HG03354 (cell line): ENCODE results near the gene FBL.
"Not testable (repeated sequence)": the region's sequence is repeated elsewhere in the genome, so short reads cannot be mapped to it uniquely, and the experiment has no call there.

Experiments
- ATAC-seq: cut with Tn5 transposase; IDR thresholded peaks from one replicate; pipeline ENCODE4 v1.9.1; 2021; ENCODE audit warnings: mild to moderate bottlenecking; ENCODE audit not compliant: unreplicated experiment, poor library complexity, severe bottlenecking

Gene FBL

GRCh38 chr19:39877982-39878381 lies 31.8 kb upstream of the FBL start:
- not testable (repeated sequence) for ATAC-seq

DNA sequence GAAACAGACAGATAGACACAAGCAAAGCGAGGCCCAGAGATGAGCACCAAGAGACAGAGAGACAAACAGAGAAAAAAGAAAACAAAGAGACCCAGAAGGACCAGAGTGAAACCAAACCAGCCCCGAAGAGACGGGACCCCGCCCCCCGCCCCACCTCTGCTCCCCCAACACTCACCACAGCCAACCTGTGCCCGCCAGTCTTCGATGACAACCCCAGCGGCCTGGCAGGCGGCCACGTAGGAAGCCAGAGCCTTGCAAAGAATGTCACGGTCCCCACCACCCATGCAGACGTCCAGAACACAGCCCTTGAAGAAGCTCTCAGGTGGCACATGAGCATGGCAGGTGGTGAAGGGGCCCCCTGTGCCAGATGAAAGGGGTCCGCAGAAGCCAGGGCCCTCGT lies 31.3 kb upstream of the FBL start:
- not testable (repeated sequence) for ATAC-seq

DNA sequence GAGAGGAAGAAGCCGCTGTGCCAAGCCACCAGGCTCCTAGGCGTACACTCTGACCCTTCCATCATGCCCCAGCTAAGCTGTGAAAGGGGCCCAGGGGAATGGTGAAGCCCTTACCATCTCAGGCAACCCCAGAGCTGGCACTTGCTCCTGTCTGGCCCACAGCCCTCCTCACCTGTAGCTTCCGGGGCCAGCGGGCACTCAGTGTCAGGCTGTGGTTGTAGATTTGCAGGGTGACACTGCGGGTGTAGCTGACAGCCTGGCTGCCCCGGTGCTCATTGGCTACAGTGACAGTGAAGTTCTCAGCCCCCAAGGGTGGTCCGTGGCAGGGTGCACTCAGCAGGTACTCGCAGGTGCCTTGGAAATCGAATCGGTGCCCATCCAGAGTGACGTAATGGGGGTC lies 30.3 kb upstream of the FBL start:
- ATAC-seq: not testable (repeated sequence)

GRCh38 chr19:39875401-39875864 lies 29.3 kb upstream of the FBL start:
- ATAC-seq: not testable (repeated sequence)

DNA sequence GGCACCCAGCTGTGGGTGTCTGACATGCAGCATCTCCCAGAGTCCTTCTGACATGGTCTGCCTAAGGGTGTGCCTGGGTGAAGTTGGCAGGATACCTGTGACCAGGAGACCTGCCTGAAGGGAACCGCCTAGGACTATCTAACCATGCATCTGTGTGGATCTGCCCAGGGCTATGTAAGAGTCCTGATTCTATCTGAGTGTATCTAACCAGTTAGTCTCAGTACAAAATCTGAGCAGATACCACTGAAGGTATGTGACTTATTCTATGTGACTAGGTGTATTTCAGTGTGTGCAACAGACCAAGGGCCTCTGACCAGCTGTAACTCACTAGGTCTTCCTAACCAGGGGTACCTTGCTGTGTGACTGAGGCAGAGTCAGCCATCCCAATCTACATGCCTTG lies 28.2 kb upstream of the FBL start:
- ATAC-seq: no peak

DNA sequence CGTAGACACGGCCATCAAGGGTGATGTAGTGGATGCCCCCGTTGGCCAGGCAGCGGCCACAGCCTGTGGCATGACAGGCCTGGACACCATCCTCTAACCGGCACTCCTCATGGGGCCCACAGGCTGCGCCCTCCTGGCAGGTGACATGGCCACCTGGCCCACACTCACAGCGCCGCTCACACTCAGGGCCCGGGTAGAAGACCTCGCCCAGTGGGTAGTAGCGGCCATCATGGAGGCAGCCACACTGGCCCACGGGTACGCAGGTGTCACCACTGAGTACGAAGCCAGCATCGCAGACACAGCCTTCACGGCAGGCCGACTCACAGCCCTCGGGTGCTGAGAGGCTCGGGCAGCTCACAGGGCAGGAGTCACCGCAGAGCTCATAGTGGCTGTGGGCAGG lies 27.2 kb upstream of the FBL start:
- ATAC-seq: no peak

GRCh38 chr19:39871886-39872866 lies 26.0 kb upstream of the FBL start:
- no peak for ATAC-seq

DNA sequence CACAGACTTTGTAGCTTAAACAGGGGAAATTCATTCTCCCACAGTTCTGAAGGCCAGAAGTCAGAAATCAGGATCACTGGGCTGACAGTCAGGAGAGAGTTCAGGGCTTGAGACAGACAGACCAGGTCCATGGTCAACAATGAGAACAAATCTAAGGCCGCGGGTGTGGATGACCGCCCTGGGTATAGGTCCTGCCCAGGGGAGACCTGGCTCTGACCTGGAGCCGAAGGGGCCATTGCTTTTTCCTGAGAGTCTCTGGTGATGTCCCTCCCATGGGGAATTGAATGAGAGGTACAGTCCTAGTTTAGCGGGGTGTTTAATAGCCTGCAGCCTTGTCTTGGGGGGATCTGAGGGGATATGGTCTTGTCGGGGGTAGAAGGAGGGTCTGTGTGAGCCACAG lies 25.2 kb upstream of the FBL start:
- no peak for ATAC-seq

GRCh38 chr19:39870171-39870971 lies 24.2 kb upstream of the FBL start:
- no peak for ATAC-seq

GRCh38 chr19:39867952-39868351 lies 21.8 kb upstream of the FBL start:
- no peak for ATAC-seq

GRCh38 chr19:39867133-39867532 lies 21.0 kb upstream of the FBL start:
- ATAC-seq: no peak

GRCh38 chr19:39865953-39866352 lies 19.8 kb upstream of the FBL start:
- no peak for ATAC-seq

DNA sequence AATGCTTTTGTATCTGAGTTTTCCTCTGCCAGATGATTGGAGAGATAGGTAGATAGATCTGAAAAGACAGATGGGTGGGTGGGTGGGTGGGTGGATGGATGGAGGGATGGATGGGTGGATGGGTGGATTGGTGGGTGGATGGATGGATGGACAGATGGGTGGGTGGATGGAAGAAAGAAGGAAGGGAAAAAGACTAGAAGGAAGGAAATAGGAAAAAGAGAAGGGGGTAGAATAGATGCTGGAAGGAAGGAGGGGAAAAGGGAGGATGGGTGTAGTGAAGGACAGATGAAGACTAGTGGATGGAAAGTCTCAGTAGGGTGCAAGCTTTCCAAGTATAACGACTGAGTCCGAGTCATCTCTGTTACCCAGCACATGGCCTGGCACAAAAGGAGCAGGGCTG lies 19.0 kb upstream of the FBL start:
- ATAC-seq: no peak

DNA sequence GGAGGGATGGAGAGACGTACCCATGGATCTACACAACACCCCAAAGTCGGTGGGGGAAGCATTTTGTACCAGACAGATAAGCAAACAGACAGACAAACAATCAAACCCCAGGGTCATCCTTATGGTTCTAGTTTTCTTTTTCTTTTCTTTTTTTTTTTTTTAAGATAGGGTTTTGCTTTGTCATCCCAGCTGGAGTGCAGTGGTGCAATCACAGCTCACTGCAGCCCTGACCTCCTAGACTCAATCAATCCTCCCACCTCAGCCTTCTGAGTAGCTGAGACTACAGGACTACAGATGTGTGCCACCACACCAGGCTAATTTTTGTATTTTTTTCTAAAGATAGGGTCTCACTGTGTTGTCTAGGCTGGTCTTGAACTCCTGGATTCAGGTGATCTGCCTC lies 17.9 kb upstream of the FBL start:
- ATAC-seq: no peak

DNA sequence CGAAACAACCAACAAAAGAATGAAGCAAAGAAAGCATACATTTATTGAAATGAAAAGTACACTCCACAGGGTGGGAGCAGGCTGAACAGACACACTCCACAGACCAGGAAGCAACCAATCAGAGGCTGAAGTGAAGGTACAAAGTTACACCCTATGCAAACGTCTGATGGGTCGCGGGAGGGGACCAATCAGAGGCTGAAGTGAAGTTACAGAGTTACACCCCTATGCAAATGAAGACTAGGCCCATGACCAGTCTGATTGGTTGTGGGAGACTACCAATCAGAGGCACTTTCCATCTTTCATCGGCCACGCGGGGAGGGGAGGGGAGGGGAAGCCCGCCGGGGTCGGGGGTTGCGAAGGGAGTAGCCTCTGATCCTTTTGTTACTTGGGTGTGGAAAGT lies 12.4 kb upstream of the FBL start:
- no peak for ATAC-seq

GRCh38 chr19:39852882-39853281 lies 6.7 kb upstream of the FBL start:
- no peak for ATAC-seq

DNA sequence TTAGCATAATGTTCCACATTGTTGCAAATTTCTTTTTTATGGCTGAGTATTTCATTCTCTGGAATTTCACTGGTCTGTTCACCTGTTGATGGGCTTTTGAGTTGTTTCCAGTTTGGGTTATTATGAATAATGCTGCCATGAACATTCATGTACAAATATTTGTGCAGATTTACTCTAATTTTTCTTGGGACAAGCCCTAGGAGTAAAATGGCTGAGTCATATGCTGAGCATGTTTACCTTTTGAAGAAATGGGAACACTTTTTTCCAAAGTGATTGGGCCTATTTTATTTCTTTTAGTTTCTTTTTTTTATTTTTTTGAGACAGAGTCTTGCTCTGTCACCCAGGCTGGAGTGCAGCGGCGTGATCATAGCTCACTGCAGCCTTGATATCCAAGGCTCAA lies 4.7 kb upstream of the FBL start:
- no peak for ATAC-seq

GRCh38 chr19:39848392-39848791 lies 2.2 kb upstream of the FBL start:
- no peak for ATAC-seq

DNA sequence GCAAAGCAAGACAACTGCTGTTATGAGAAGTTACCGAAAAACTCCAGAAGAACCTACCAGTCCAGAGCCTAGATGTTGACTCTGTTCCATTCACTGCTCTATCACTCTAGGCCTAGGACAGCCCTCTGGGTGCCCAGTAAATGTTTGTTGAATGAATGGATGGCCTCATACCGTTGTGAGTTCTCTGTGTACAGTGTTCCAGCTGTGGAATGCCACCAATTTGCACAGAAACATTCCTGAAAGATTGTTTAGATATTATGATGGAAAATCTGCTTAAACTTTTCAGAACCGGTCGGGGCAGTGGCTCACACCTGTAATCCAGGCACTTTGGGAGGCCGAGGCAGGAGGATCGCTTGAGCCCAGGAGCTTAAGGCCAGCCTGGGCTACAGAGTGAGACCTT lies 1.3 kb upstream of the FBL start:
- no peak for ATAC-seq

DNA sequence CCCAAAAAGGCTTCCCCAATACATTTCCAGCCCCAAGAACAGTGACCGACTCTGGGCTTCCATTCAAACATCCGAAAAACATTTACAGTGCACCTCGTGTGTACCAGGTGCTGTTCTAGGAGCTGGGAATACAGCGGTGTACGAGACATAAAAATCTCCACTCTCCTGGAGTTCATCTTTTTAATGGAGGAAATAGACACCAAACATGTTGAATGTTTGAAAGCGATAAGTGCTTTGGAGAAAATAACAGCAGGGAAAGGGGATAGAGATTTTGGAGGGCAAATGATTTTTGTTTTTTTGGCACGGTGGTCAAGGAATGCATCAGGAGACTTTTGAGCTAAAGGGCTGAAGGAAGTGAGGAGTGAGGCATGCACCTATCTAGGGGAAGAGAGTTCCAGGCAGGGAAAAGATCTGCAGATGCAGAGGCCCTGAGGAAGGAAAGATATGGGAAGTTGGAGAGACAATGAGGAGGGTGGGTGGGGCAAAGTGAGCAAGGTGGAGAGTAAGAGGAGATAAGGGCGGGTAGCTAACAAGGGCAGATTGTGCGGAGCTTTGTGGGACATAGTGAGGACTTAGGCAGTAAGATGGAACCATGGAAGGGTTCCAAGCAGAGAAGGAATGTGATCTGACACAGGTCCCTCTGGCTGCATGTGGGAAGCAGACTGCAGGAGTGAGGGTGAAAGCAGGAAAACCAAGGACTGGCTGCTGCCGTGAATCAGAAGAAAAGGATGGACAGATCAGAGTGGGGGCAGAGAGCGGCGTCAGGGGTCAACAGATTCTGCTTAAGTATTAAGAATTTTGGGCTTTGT lies 703 bp upstream of the FBL start:
- no peak for ATAC-seq
